DND-41 (cell line): ENCODE results near the gene FHIT.

Experiments
- ATAC-seq: fragments of 200-7000 bp; cut with Tn5 transposase; 3 replicates; pipeline ENCODE4 v1.9.1; 2021; ENCODE audit warnings: low read depth; ENCODE audit not compliant: insufficient read depth
- DNase-seq: peaks from one replicate; pipeline ENCODE4 v3.0.0-alpha.2; 2020
- H2AFZ ChIP-seq: 2 replicates; pipeline ENCODE4 v1.6.0; 2012; ENCODE audit warnings: low read depth, low read length
- H3K27ac ChIP-seq: 2 replicates; pipeline ENCODE4 v1.5.1; 2012; ENCODE audit warnings: low read length, inconsistent platforms
- H3K27me3 ChIP-seq: fragments of 200-600 bp; sonication (generic); 2 replicates; pipeline ENCODE4 v1.6.0; 2012; ENCODE audit warnings: low read length, mild to moderate bottlenecking, inconsistent platforms; ENCODE audit not compliant: insufficient read depth, poor library complexity
- H3K36me3 ChIP-seq: 2 replicates; pipeline ENCODE4 v1.5.1; 2012; ENCODE audit warnings: low read length, inconsistent platforms; ENCODE audit not compliant: insufficient read depth
- H3K4me1 ChIP-seq: 2 replicates; pipeline ENCODE4 v1.5.1; 2012; ENCODE audit warnings: mild to moderate bottlenecking, low read length; ENCODE audit not compliant: insufficient read depth
- H3K4me2 ChIP-seq: 2 replicates; pipeline ENCODE4 v1.6.0; 2012; ENCODE audit warnings: mild to moderate bottlenecking, moderate library complexity, low read length, inconsistent platforms; ENCODE audit not compliant: insufficient read depth
- H3K4me3 ChIP-seq, 2 experiments: fragments of 200-600 bp in 1 of 2; shearing (Covaris generic) in 1 of 2; 2 replicates each; pipeline ENCODE4 v1.5.1; 2012 to 2016; ENCODE audit warnings: inconsistent platforms in 2 of 2, low read length in 2 of 2, mild to moderate bottlenecking in 2 of 2, low read depth in 1 of 2, moderate library complexity in 1 of 2
- H3K79me2 ChIP-seq: 2 replicates; pipeline ENCODE4 v1.6.0; 2012; ENCODE audit warnings: low read length, inconsistent platforms; ENCODE audit not compliant: insufficient read depth
- H3K9ac ChIP-seq: 2 replicates; pipeline ENCODE4 v1.6.0; 2012; ENCODE audit warnings: low read depth, mild to moderate bottlenecking, inconsistent platforms, low read length, moderate library complexity
- H3K9me3 ChIP-seq: 2 replicates; pipeline ENCODE4 v1.5.1; 2012; ENCODE audit warnings: low read length, moderate library complexity, mild to moderate bottlenecking, inconsistent platforms; ENCODE audit not compliant: insufficient read depth, severe bottlenecking
- H4K20me1 ChIP-seq: 2 replicates; pipeline ENCODE4 v1.6.0; 2012; ENCODE audit warnings: low read length; ENCODE audit not compliant: insufficient read depth
- CTCF ChIP-seq: IDR thresholded peaks from 2 replicates; pipeline ENCODE4 v1.5.1; 2012; ENCODE audit warnings: borderline replicate concordance, low read length, moderate library complexity, mild to moderate bottlenecking; ENCODE audit not compliant: poor library complexity, severe bottlenecking; ENCODE audit errors: extremely low read depth
- EZH2 ChIP-seq: IDR thresholded peaks from 3 replicates; pipeline ENCODE4 v1.6.1; 2012; ENCODE audit warnings: borderline replicate concordance, low read depth, mild to moderate bottlenecking, moderate library complexity, low read length, inconsistent platforms; ENCODE audit not compliant: severe bottlenecking

Gene FHIT

GRCh38 chr3:60009931-60010478 lies 1241.2 kb downstream of the FHIT start:
- Histone ChIP-seq H3K4me3 (peak overlapping the region in 1 of 2 experiments; percentile 42; a peak in 2 of 4 replicates), H3K79me2 (peaks cover 31% of the 10 kb centered on the region), H3K27me3 (no peaks in the 10 kb centered on the region), H3K36me3 (peaks cover 48% of the 10 kb centered on the region), H3K4me2 (peak overlapping the region; percentile 60), H3K27ac (peak overlapping the region; percentile 85), H3K9me3 (no peaks in the 10 kb centered on the region), H3K4me1 (peaks cover 53% of the 10 kb centered on the region), H4K20me1 (no peaks in the 10 kb centered on the region), H3K9ac (peak overlapping the region; percentile 55), H2AFZ (peak overlapping the region; percentile 31; the same call in 1 of the 2 replicates)
- ATAC-seq (no peak), DNase-seq (no peak)
- TF ChIP-seq CTCF, result no peak
- no peak for TF ChIP-seq EZH2

- no peaks in the 10 kb centered on the region for H3K9me3 ChIP-seq
- no peak overlapping the region for H3K4me3 ChIP-seq
- DNase-seq, result no peak
- no peaks in the 10 kb centered on the region for H3K27me3 ChIP-seq
- no peaks in the 10 kb centered on the region for H3K4me1 ChIP-seq
- H3K36me3 ChIP-seq, result peaks cover 26% of the 10 kb centered on the region
- no peaks in the 10 kb centered on the region for H4K20me1 ChIP-seq
- no peak for TF ChIP-seq EZH2
- TF ChIP-seq CTCF, result no peak
- H3K79me2 ChIP-seq, result no peaks in the 10 kb centered on the region
- no peak overlapping the region for H2AFZ ChIP-seq
- H3K9ac ChIP-seq, result no peak overlapping the region
- H3K27ac ChIP-seq, result no peak overlapping the region
- no peak overlapping the region for H3K4me2 ChIP-seq
- ATAC-seq, result no peak
Measured at GRCh38 chr3:60001369-60001768, 1249.9 kb downstream of the FHIT start.

- no peaks in the 10 kb centered on the region for H3K9me3 ChIP-seq
- H3K4me2 ChIP-seq, result no peak overlapping the region
- no peaks in the 10 kb centered on the region for H3K79me2 ChIP-seq
- no peak overlapping the region for H3K9ac ChIP-seq
- TF ChIP-seq CTCF (no peak), EZH2 (no peak)
- no peak overlapping the region for H3K27ac ChIP-seq
- H3K4me1 ChIP-seq, result no peaks in the 10 kb centered on the region
- ATAC-seq (no peak), DNase-seq (no peak)
- no peak overlapping the region for H2AFZ ChIP-seq
- no peaks in the 10 kb centered on the region for H4K20me1 ChIP-seq
- no peaks in the 10 kb centered on the region for H3K27me3 ChIP-seq
- no peak overlapping the region for H3K4me3 ChIP-seq
- H3K36me3 ChIP-seq, result peaks cover 31% of the 10 kb centered on the region
Measured at GRCh38 chr3:60000311-60001105, 1250.7 kb downstream of the FHIT start.
